HUDEP-2 (cell line): ENCODE data around the gene TDRD12.

Experiments used
- DNase-seq, 76 experiments: peaks; one replicate each; lab custom pipeline; 2025; ENCODE audit not compliant: unreplicated experiment in 76 of 76; lab: John Stamatoyannopoulos, UW

TDRD12 gene

GRCh38 chr19:32800191-32800590 is 80.6 kb downstream of the TDRD12 start:
- no peak for DNase-seq

DNA sequence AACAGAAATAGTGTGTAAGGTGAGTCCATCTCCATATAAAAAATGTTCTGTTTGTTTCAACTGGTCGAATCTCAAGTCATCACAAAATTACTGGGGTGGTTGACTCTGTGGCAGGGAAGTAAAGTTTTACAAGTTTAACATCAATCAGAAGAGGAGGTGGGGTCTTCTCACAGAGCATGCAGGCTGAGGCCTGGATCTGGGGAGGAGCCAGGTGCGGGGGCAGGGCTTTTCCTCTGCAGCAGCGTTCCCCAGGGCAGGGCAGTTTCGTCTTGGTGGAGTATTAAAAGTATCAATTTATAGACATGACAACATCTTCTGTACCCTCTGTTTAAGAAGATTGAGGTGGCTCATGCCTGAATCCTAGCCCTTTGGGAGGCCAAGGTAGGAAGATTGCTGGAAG is 81.2 kb downstream of the TDRD12 start:
- DNase-seq: no peak

GRCh38 chr19:32802840-32803239 is 83.3 kb downstream of the TDRD12 start:
- DNase-seq: no peak

GRCh38 chr19:32808236-32808635 is 88.7 kb downstream of the TDRD12 start:
- no peak for DNase-seq

GRCh38 chr19:32809254-32809653 is 89.7 kb downstream of the TDRD12 start:
- DNase-seq: no peak

- DNase-seq: no peak
Observed at GRCh38 chr19:32809754-32810153, 90.2 kb downstream of the TDRD12 start.

DNA sequence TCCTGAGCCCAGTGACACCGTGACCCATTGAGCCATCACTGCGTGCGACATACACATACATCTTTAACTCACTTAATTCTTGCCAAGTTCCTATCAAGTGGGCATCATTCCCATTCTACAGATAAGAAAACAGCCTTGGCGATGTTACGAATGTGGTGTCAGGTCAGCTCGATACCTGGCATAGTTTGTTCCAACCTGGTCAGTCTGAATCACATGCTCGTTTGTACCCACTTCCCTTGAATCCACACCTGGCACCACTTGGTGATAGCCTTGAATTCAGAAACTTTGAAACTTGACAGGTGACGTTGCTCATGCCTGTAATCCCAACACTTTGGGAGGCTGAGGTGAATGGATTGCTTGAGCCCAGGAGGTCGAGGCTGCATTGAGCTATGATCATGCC is 90.9 kb downstream of the TDRD12 start:
- no peak for DNase-seq

DNA sequence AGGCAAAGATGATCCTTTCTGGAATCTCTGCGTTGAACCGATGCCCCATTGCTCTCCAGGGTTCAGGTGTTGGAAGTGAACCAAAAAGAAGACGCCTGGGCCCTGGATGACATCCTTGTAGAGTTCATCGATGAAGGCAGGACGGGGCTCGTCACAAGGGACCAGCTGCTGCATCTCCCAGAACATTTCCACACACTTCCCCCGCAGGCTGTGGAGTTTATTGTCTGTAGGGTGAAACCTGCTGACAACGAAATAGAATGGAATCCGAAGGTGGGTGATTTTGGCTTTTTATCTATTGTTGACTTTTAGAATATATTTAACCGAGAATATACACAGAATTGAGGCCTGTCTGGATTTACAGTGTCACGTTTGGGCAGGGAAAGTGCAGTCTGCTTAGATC is 91.6 kb downstream of the TDRD12 start:
- DNase-seq: no peak

DNA sequence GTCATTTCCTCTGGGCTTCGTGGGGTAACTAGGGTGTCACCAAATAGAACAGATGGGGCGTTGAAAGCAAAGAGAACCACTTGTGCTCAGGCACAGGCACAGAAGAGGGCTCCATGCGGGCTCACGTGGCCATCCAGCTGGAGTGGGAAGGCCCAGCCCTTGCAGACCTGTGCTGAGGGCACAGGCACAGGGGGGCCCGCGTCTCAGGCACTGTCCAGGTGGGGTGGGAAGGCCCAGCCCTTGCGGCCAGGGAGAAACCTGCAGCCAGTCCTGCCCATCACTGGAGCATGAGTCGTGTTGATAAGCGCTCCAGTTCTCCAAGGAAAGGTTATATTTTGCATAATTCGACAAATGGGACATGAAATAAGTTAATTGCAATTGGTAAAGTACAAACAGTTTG is 92.5 kb downstream of the TDRD12 start:
- DNase-seq: no peak

DNA sequence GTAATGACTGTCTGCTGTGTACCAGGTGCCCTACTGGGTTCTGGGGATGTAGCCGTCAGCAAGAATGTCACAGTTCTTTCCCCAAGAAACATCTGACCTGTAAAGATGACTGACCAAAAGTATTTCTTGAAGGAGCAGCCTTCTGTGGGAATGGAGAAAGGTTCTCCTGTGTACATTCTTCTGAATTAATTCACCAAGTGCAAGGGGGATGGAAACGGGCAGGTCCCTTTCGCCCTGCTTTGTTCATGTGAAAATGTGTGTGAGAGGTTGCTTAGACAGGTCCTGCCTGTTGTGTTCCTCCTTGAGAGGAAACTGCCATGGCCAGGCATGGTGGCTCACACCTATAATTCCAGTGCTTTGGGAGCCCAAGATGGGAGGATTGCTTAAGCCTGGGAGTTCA is 93.0 kb downstream of the TDRD12 start:
- DNase-seq: no peak

GRCh38 chr19:32813862-32814425 is 94.4 kb downstream of the TDRD12 start:
- no peak for DNase-seq

- DNase-seq: no peak
Observed at GRCh38 chr19:32814624-32815023, 95.1 kb downstream of the TDRD12 start.

DNA sequence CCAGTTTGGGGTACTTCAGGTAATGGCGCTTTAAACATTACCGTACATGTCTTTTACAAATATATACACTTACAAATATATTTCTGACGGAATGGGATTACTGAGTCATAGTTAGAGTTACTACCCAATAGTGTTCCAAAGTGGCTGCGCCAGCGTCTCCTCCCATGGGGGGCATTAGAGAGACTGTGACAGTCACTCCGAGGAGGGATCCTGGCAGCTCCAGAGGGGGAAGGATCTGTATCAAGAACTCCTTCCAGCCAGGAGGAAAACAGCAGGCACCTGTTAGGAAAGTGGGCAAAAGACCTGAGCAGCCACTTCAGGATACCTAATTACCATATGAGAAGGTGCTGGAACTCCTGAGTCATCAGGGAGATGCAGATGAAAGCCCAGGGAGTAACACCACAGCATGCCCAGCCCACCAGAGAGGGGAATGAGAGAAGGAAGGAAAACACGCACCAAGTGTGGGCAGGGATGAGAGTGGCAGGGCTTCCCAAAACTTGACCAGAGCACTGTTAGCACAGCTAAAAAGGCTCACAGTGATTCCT is 97.1 kb downstream of the TDRD12 start:
- no peak for DNase-seq

GRCh38 chr19:32817569-32818476 is 98.3 kb downstream of the TDRD12 start:
- DNase-seq: no peak

GRCh38 chr19:32818536-32818935 is 99.0 kb downstream of the TDRD12 start:
- DNase-seq: no peak

GRCh38 chr19:32819419-32820400 is 100.1 kb downstream of the TDRD12 start:
- DNase-seq: no peak

DNA sequence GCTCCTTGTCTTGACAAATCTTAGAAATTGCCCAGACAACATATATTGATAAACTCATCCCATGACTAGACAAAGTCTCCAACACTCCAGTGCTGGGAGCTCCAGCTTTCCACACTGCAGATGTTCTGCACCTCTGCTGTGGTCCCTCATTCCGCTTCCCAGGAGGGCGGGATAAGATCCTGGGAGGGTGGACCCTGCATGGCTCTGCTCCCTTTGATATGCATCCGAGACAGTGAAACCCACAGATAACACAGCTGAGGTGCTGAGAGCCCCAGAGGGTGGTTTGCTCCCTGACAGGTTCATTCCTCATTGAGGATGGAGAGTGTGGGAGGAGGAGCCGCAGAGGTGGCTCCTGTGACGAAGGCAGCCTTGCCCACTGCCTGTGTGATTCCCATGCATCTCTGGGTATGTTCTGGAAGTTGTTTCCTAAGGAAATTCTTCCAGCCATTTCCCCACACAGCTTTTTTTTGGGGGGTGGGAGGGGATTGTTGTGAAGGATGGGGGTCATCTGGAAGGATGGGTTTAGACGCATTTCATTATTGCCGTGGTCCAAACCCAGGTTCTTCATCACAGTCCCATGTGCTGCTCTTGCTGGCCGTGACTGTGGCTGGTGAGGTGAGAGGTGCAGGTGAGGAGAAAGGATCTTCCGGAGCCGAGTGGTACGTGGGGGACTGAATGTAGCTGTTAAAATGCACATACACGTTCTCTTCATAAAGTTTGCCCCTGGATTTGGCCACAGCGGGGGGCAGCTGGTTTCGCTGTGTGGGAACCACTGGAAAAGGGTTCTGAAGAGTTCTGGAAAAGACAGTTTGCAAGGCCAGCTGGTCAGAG is 103.6 kb downstream of the TDRD12 start:
- DNase-seq: no peak

- DNase-seq: no peak
Observed at GRCh38 chr19:32823747-32824102, 104.2 kb downstream of the TDRD12 start.

GRCh38 chr19:32824191-32824751 is 104.7 kb downstream of the TDRD12 start:
- DNase-seq: no peak
